ENCODE measurements around the gene SMPD3. TPM values are rescaled to one million over a fixed set of nuclear protein-coding genes. Genes with fewer than 3 reads are reported as not detected.

SMPD3 gene
- total RNA-seq, 4 donors from 2014 or later, result 2.3 TPM; not detected in 3

DNA sequence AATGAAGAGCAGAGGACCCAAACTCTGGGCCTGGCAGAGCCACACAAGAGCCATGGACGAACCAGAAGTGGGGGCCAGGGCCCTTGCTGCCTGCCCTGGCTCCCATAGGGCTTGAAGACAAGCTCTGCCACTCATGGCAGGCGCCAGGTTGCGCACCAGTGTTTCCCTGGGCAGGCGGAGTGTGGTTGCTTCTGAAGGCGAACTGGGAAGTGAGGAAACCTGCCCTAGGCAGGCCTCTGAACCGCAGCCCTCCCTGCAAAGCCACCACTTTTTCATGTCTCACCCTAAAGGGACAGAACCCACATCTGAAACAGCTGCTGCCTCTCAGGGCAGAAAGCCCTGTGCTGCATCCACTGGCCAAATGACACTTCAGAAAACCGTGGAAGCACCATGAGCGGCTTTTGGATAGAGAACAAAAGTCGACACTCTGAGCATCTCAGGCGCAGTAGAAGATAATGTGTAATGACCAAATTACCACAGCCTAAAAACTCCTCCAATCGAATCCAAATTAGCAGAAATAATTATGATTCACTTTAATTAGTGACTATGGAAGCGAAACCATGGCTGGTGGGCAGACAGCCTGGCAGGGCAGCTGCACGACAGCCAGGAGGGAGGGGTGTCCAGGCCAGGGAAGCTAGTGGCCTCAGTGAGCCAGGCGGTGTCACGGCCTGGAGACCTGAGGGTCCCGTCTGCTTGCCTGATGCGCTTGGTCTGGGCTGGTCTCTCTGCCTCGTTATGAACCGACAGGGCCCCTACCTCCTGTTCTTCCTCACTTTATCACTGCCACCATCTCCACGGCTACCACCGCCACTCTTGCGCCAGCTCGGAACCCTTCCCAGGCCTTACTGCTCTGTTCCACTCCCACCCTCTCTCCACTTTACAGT is 78.4 kb downstream of the SMPD3 start:
- H3K36me3 ChIP-seq, result no peaks in the 10 kb centered on the region
- intact Hi-C loops (cut with DNase I; ENCODE audit: low total_unique reads) (no loop called here), in situ Hi-C loops (cut with MboI; ENCODE audit: low sequenced_read_pairs in 4 of 4) (no loop called here)
- no peak overlapping the region for H3K4me3 ChIP-seq
- TF ChIP-seq, protein P1, sequence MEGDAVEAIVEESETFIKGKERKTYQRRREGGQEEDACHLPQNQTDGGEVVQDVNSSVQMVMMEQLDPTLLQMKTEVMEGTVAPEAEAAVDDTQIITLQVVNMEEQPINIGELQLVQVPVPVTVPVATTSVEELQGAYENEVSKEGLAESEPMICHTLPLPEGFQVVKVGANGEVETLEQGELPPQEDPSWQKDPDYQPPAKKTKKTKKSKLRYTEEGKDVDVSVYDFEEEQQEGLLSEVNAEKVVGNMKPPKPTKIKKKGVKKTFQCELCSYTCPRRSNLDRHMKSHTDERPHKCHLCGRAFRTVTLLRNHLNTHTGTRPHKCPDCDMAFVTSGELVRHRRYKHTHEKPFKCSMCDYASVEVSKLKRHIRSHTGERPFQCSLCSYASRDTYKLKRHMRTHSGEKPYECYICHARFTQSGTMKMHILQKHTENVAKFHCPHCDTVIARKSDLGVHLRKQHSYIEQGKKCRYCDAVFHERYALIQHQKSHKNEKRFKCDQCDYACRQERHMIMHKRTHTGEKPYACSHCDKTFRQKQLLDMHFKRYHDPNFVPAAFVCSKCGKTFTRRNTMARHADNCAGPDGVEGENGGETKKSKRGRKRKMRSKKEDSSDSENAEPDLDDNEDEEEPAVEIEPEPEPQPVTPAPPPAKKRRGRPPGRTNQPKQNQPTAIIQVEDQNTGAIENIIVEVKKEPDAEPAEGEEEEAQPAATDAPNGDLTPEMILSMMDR (IDR thresholded peaks at IDR 0.05 in 4 of 5, conservative IDR thresholded peaks at IDR 0.05 in 1 of 5), result no peak
- no peak for TF ChIP-seq POLR2A (IDR thresholded peaks at IDR 0.05)
- peaks cover 0 to 7% of the 10 kb centered on the region in 2 donors for H3K4me1 ChIP-seq
- DNase-seq (no peak), ATAC-seq (peak in 1 of 2 donors; percentile 32)
- H3K27me3 ChIP-seq, result peaks cover 0 to 3% (median 0%) of the 10 kb centered on the region in 3 donors
- H3K27ac ChIP-seq, result no peak overlapping the region
- no peaks in the 10 kb centered on the region for H3K9me3 ChIP-seq

DNA sequence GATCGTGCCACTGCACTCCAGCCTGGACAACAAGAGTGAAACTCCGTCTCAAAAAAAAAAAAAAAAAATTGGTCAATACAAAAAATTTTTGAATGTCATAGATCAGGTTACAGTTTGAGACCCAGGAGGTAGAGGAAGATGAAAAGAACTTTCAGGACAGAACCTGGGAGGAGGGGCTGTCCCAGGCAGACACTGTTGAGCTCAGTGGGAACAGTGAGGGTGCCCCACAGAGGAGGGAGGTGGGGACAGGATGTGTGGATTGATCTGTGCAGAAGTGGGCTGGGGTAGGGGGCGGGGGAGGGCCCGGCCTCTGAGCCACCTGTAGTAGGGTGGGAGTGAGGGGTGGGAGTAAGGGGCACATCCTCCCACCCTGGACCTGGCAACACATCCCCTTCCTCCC is 79.1 kb downstream of the SMPD3 start:
- Histone ChIP-seq H3K4me3 (no peak overlapping the region), H3K9me3 (no peaks in the 10 kb centered on the region), H3K27ac (no peak overlapping the region), H3K27me3 (peaks cover 0 to 3% (median 0%) of the 10 kb centered on the region in 3 donors), H3K36me3 (no peaks in the 10 kb centered on the region), H3K4me1 (peaks cover 0 to 7% of the 10 kb centered on the region in 2 donors)
- ATAC-seq, result no peak
- no peak for DNase-seq
- TF ChIP-seq POLR2A (IDR thresholded peaks at IDR 0.05), result no peak
- TF ChIP-seq, protein P1 (IDR thresholded peaks at IDR 0.05 in 4 of 5, conservative IDR thresholded peaks at IDR 0.05 in 1 of 5), result no peak
- intact Hi-C loops (cut with DNase I; ENCODE audit: low total_unique reads) (no loop called here), in situ Hi-C loops (cut with MboI; ENCODE audit: low sequenced_read_pairs in 4 of 4) (no loop called here)

DNA sequence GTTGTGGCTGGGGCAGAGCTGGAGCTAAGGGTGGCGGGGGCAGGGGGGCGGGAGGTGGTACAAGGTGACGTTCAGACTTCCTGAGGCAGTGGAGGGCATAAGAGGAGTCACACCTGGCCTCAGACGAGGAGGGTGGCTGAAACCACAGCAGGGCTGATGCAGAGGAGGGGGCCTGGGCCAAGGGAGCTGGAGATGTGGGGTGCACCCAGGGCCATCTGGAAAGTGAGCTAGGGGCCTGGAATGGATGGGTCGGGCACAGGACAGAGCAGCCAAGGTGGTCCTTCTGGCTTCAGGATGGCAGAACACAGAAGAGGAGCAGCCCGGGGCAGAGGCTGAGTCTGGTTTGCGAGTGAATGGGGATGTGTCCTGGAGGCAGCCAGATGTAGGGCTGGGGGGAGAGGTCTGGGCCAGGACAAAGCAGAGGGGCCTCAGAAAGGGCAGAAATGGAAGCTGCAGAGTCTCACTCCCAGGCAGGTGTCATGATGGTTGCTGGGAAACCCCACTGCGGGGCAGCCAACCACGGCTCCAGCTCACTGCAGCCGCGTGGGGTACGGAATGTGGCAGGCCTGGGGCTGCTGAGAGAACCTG is 79.9 kb downstream of the SMPD3 start:
- H3K4me3 ChIP-seq, result no peak overlapping the region
- in situ Hi-C loops (cut with MboI; ENCODE audit: low sequenced_read_pairs in 4 of 4) (no loop called here), intact Hi-C loops (cut with DNase I; ENCODE audit: low total_unique reads) (no loop called here)
- DNase-seq (no peak), ATAC-seq (no peak)
- no peaks in the 10 kb centered on the region for H3K36me3 ChIP-seq
- peaks cover 0 to 3% (median 0%) of the 10 kb centered on the region in 3 donors for H3K27me3 ChIP-seq
- peaks cover 0 to 7% of the 10 kb centered on the region in 2 donors for H3K4me1 ChIP-seq
- H3K9me3 ChIP-seq, result no peaks in the 10 kb centered on the region
- H3K27ac ChIP-seq, result no peak overlapping the region
- no peak for TF ChIP-seq POLR2A (IDR thresholded peaks at IDR 0.05)

DNA sequence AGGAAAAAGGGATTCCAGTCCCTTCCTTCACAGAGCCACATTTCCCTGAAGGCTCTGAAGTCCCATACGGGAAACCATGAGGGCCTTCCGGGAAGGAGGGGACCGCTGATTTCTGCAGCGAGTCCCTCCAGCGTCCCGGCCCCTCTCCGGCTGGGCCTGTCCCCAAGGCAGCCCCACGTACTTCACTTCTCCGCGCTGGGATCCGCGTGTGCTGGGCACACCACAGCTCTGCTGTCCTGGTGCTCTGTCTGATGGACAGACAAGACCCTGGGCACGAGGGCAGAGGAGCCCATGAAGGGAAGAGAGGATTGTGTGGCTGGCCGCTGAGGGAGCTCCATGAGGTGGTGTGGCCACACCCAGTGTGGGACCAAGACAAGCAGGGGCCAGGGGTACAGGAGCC is 80.4 kb downstream of the SMPD3 start:
- Histone ChIP-seq H3K27me3 (peaks cover 0 to 3% (median 0%) of the 10 kb centered on the region in 3 donors), H3K4me3 (no peak overlapping the region), H3K27ac (no peak overlapping the region), H3K4me1 (peaks cover 0 to 7% of the 10 kb centered on the region in 2 donors), H3K36me3 (no peaks in the 10 kb centered on the region), H3K9me3 (no peaks in the 10 kb centered on the region)
- intact Hi-C loops (cut with DNase I; ENCODE audit: low total_unique reads) (no loop called here), in situ Hi-C loops (cut with MboI; ENCODE audit: low sequenced_read_pairs in 4 of 4) (no loop called here)
- TF ChIP-seq POLR2A (IDR thresholded peaks at IDR 0.05), result no peak
- TF ChIP-seq, protein P1 (IDR thresholded peaks at IDR 0.05 in 4 of 5, conservative IDR thresholded peaks at IDR 0.05 in 1 of 5), result no peak
- ATAC-seq (no peak), DNase-seq (no peak)

- DNase-seq, result no peak
- TF ChIP-seq, protein P1 (IDR thresholded peaks at IDR 0.05 in 4 of 5, conservative IDR thresholded peaks at IDR 0.05 in 1 of 5), result no peak
- TF ChIP-seq POLR2A (IDR thresholded peaks at IDR 0.05), result no peak
- Histone ChIP-seq H3K27ac (no peak overlapping the region), H3K27me3 (peaks cover 0 to 3% (median 0%) of the 10 kb centered on the region in 3 donors), H3K4me1 (peaks cover 0 to 7% of the 10 kb centered on the region in 2 donors), H3K4me3 (no peak overlapping the region), H3K36me3 (no peaks in the 10 kb centered on the region), H3K9me3 (no peaks in the 10 kb centered on the region)
- intact Hi-C loops (cut with DNase I; ENCODE audit: low total_unique reads), result no loop called here
- in situ Hi-C loops (cut with MboI; ENCODE audit: low sequenced_read_pairs in 4 of 4), result no loop called here
- no peak for ATAC-seq
These were observed 80.9 kb downstream of the SMPD3 start for GRCh38 chr16:68367440-68367839.

Data from gastrocnemius medialis (tissue), 4 donors.